Measurements from ENCODE around the gene UBA5.
"Not testable (repeated sequence)": the region's sequence is repeated elsewhere in the genome, so short reads cannot be mapped to it uniquely, and the experiment has no call there.

Gene UBA5

GRCh38 chr3:132660052-132660810 lies at the start of gene UBA5:
UBA5 (plus strand) TSS chr3:132660329; CDS start chr3:132660538, 209 bp downstream.
- Histone ChIP-seq H3K4me2 (ENCODE audit: low read length) (peak within 1 kb of the TSS; percentile 75), H3K79me2 (peaks cover 38% of the 10 kb centered on the region), H3K4me3 (ENCODE audit: low read depth, low read length) (peak within 1 kb of the TSS; percentile 85), H2AFZ (peak within 1 kb of the TSS; percentile 96), H3K36me3 (ENCODE audit: control insufficient read depth, insufficient read depth, low read length) (no peaks in the 10 kb centered on the region), H3K9ac (peak within 1 kb of the TSS; percentile 93), H3K27ac (peak within 1 kb of the TSS; percentile 86), H3K4me1 (peaks cover 9% of the 10 kb centered on the region), H3K9me3 (ENCODE audit: control insufficient read depth, low read length) (no peaks in the 10 kb centered on the region), H3K27me3 (ENCODE audit: control insufficient read depth, insufficient read depth, low read length) (no peaks in the 10 kb centered on the region)
- TF ChIP-seq CTCF (IDR thresholded peaks at IDR 0.05) = no peak

GRCh38 chr3:132615301-132615700 lies 44.8 kb upstream of the UBA5 start:
- not testable (repeated sequence) for H3K4me1 ChIP-seq; H3K27me3 ChIP-seq (ENCODE audit: control insufficient read depth, insufficient read depth, low read length); H3K79me2 ChIP-seq; H3K27ac ChIP-seq; H2AFZ ChIP-seq; H3K4me2 ChIP-seq (ENCODE audit: low read length); H3K36me3 ChIP-seq (ENCODE audit: control insufficient read depth, insufficient read depth, low read length); H3K4me3 ChIP-seq (ENCODE audit: low read depth, low read length); H3K9ac ChIP-seq; H3K9me3 ChIP-seq (ENCODE audit: control insufficient read depth, low read length)

- Histone ChIP-seq H3K36me3 (ENCODE audit: control insufficient read depth, insufficient read depth, low read length) (no peaks in the 10 kb centered on the region), H3K9ac (no peak overlapping the region), H3K79me2 (peaks cover 9% of the 10 kb centered on the region), H3K27me3 (ENCODE audit: control insufficient read depth, insufficient read depth, low read length) (no peaks in the 10 kb centered on the region), H3K4me2 (ENCODE audit: low read length) (no peak overlapping the region), H3K27ac (no peak overlapping the region), H2AFZ (no peak overlapping the region), H3K4me1 (no peaks in the 10 kb centered on the region), H3K9me3 (ENCODE audit: control insufficient read depth, low read length) (no peaks in the 10 kb centered on the region), H3K4me3 (ENCODE audit: low read depth, low read length) (no peak overlapping the region)
- no peak for TF ChIP-seq CTCF (IDR thresholded peaks at IDR 0.05)
These were observed 44.2 kb upstream of the UBA5 start for GRCh38 chr3:132615881-132616280.

GRCh38 chr3:132616780-132617179 lies 43.3 kb upstream of the UBA5 start:
- Histone ChIP-seq H3K9ac (no peak overlapping the region), H3K4me2 (ENCODE audit: low read length) (no peak overlapping the region), H3K4me1 (no peaks in the 10 kb centered on the region), H3K27ac (no peak overlapping the region), H3K9me3 (ENCODE audit: control insufficient read depth, low read length) (no peaks in the 10 kb centered on the region), H2AFZ (no peak overlapping the region), H3K27me3 (ENCODE audit: control insufficient read depth, insufficient read depth, low read length) (no peaks in the 10 kb centered on the region), H3K79me2 (peaks cover 9% of the 10 kb centered on the region), H3K36me3 (ENCODE audit: control insufficient read depth, insufficient read depth, low read length) (no peaks in the 10 kb centered on the region), H3K4me3 (ENCODE audit: low read depth, low read length) (no peak overlapping the region)
- TF ChIP-seq CTCF (IDR thresholded peaks at IDR 0.05) = no peak

DNA sequence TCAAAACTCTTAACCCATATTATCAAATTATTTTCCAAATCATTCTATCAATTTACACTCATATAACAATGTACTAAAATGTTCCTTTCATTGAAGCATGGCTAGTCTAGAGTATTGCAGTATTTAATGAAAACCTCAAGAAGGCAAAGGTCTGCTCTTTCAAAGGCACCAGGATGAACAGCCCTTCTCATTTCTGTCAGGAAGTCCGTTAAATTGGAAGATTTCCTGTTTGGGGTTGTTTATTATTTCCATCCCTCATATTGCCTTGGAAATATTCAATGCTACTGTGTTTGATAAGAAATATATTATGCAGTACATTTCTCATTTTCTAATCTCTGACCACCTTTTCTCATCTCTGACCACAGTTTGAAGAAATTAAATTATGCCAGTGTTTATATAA lies 38.0 kb upstream of the UBA5 start:
- no peaks in the 10 kb centered on the region for H3K36me3 ChIP-seq (ENCODE audit: control insufficient read depth, insufficient read depth, low read length)
- H3K27me3 ChIP-seq (ENCODE audit: control insufficient read depth, insufficient read depth, low read length) = no peaks in the 10 kb centered on the region
- H3K4me3 ChIP-seq (ENCODE audit: low read depth, low read length) = no peak overlapping the region
- H3K4me1 ChIP-seq = no peaks in the 10 kb centered on the region
- H3K9ac ChIP-seq = no peak overlapping the region
- no peak for TF ChIP-seq CTCF (IDR thresholded peaks at IDR 0.05)
- no peak overlapping the region for H3K4me2 ChIP-seq (ENCODE audit: low read length)
- H3K79me2 ChIP-seq = no peaks in the 10 kb centered on the region
- no peaks in the 10 kb centered on the region for H3K9me3 ChIP-seq (ENCODE audit: control insufficient read depth, low read length)
- no peak overlapping the region for H2AFZ ChIP-seq
- no peak overlapping the region for H3K27ac ChIP-seq
